GM12878 (cell line): ENCODE results near the gene CDK5RAP3. TPM values are rescaled to one million over a fixed set of nuclear protein-coding genes. Genes with fewer than 3 reads are reported as not detected.

Experiments
- DPF2 ChIP-seq: fragments of 450-650 bp; IDR thresholded peaks from 2 replicates; pipeline ENCODE4 v1.6.1; 2017; ENCODE audit warnings: mild to moderate bottlenecking
- FOXM1 ChIP-seq: IDR thresholded peaks from 2 replicates; pipeline ENCODE4 v1.6.1; 2012; ENCODE audit warnings: low read depth, mild to moderate bottlenecking, inconsistent platforms, low read length, moderate library complexity
- USF1 ChIP-seq: IDR thresholded peaks from 2 replicates; pipeline ENCODE4 v1.6.1; 2011; ENCODE audit warnings: borderline replicate concordance, low read depth, mild to moderate bottlenecking, moderate library complexity, mixed read lengths, low read length; ENCODE audit not compliant: insufficient read depth; ENCODE audit errors: extremely low read length
- ZBTB40 ChIP-seq: fragments of 450-650 bp; IDR thresholded peaks from 2 replicates; pipeline ENCODE4 v1.6.1; 2016; ENCODE audit warnings: mild to moderate bottlenecking, moderate library complexity, borderline replicate concordance
- polyA plus RNA-seq, 11 experiments: library from polyadenylated mRNA; depleted of rRNA in 4 of 11; unstranded in 6 of 11; stranded (reverse) in 5 of 11; fragments of >200 nt; fragmentation: Nextera tagmentation in 4 of 11; fragmentation: Illumina TruSeq in 1 of 11; extraction: Ambion mirVana in 4 of 11; extraction: Trizol in 1 of 11; gene quantifications; 1 replicate in 1 of 11; 2 replicates in 10 of 11; pipeline versions ENCODE4 v1.2.1 to v1.2.3, GENCODE V29; 2011 to 2016; ENCODE audit warnings: inconsistent platforms in 2 of 11, missing spikeins in 2 of 11, low read depth in 1 of 11
- total RNA-seq, 4 experiments: library from RNA; depleted of rRNA in 3 of 4; stranded (reverse); fragments of >200 nt in 3 of 4; fragmentation: Illumina TruSeq in 1 of 4; extraction: Trizol in 1 of 4; gene quantifications; 2 replicates each; pipeline versions ENCODE4 v1.2.1 to v1.2.3, GENCODE V29; 2013 to 2021
- TF ChIP-seq, protein P1 (sequence below): fragments of 450-650 bp; IDR thresholded peaks from 2 replicates; pipeline ENCODE4 v1.6.1; 2017; ENCODE audit warnings: mild to moderate bottlenecking, moderate library complexity

CDK5RAP3 gene
- total and polyA plus RNA-seq, 10 of the 15 experiments (the other 5 are each of a cell fraction or from before 2014, with no cell fraction given): 69.4 to 237 (median 160) TPM

GRCh38 chr17:48010193-48010592 is 39.3 kb downstream of the CDK5RAP3 start (continued):
- TF ChIP-seq, protein P1, sequence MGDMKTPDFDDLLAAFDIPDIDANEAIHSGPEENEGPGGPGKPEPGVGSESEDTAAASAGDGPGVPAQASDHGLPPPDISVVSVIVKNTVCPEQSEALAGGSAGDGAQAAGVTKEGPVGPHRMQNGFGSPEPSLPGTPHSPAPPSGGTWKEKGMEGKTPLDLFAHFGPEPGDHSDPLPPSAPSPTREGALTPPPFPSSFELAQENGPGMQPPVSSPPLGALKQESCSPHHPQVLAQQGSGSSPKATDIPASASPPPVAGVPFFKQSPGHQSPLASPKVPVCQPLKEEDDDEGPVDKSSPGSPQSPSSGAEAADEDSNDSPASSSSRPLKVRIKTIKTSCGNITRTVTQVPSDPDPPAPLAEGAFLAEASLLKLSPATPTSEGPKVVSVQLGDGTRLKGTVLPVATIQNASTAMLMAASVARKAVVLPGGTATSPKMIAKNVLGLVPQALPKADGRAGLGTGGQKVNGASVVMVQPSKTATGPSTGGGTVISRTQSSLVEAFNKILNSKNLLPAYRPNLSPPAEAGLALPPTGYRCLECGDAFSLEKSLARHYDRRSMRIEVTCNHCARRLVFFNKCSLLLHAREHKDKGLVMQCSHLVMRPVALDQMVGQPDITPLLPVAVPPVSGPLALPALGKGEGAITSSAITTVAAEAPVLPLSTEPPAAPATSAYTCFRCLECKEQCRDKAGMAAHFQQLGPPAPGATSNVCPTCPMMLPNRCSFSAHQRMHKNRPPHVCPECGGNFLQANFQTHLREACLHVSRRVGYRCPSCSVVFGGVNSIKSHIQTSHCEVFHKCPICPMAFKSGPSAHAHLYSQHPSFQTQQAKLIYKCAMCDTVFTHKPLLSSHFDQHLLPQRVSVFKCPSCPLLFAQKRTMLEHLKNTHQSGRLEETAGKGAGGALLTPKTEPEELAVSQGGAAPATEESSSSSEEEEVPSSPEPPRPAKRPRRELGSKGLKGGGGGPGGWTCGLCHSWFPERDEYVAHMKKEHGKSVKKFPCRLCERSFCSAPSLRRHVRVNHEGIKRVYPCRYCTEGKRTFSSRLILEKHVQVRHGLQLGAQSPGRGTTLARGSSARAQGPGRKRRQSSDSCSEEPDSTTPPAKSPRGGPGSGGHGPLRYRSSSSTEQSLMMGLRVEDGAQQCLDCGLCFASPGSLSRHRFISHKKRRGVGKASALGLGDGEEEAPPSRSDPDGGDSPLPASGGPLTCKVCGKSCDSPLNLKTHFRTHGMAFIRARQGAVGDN: no peak
- TF ChIP-seq FOXM1 (no peak), ZBTB40 (no peak), DPF2 (no peak), USF1 (no peak)
